IMR-90 (cell line): ENCODE results near the gene SLC22A4. TPM values are rescaled to one million over a fixed set of nuclear protein-coding genes. Genes with fewer than 3 reads are reported as not detected.

ENCODE experiments used
- ATAC-seq: fragments of 200-7000 bp; cut with Tn5 transposase; 2 replicates; pipeline ENCODE4 v1.9.1; 2020; ENCODE audit warnings: low read depth, mild to moderate bottlenecking, moderate library complexity
- BruUV-seq: library from RNA; stranded (reverse); fragments of 400-500 nt; replicated peaks from 2 replicates; lab custom pipeline; 2021; lab: Mats Ljungman, UMichigan
- CTCF ChIA-PET: fragments of 300-600 bp; formaldehyde crosslinking; extraction: SDS; loops from one replicate; lab custom pipeline; 2021; ENCODE audit warnings: antibody characterized with exemption; lab: Yijun Ruan, JAX
- POLR2A ChIA-PET: fragments of 300-600 bp; sonication (Branson Sonifier 250); formaldehyde crosslinking; loops from one replicate; lab custom pipeline; 2022; ENCODE audit warnings: antibody characterized with exemption; ENCODE audit not compliant: unreplicated experiment; lab: Charles Lee
- DNase-seq: peaks from one replicate; pipeline ENCODE4 v3.0.0; 2013
- H2AFZ ChIP-seq: replicated peaks from 2 replicates; pipeline ENCODE3; 2013; ENCODE audit warnings: low read length, mild to moderate bottlenecking; ENCODE audit not compliant: poor library complexity
- H2AK5ac ChIP-seq: 2 replicates; pipeline ENCODE4 v1.6.1; 2013; ENCODE audit warnings: low read depth, low read length, inconsistent platforms
- H2AK9ac ChIP-seq: replicated peaks from 2 replicates; pipeline ENCODE3; 2013; ENCODE audit warnings: mild to moderate bottlenecking, low read depth, low read length, moderate library complexity; ENCODE audit not compliant: poor library complexity
- H2BK120ac ChIP-seq: 2 replicates; pipeline ENCODE4 v1.6.1; 2013; ENCODE audit warnings: low read depth, low read length, inconsistent platforms
- H2BK15ac ChIP-seq: 3 replicates; pipeline ENCODE4 v1.6.1; 2013; ENCODE audit warnings: low read depth, low read length, inconsistent platforms
- H2BK20ac ChIP-seq: 2 replicates; pipeline ENCODE4 v1.6.1; 2013; ENCODE audit warnings: low read depth, mild to moderate bottlenecking, inconsistent platforms, low read length, moderate library complexity
- H2BK5ac ChIP-seq: 2 replicates; pipeline ENCODE4 v1.6.1; 2013; ENCODE audit warnings: mild to moderate bottlenecking, low read depth, low read length, inconsistent platforms; ENCODE audit not compliant: poor library complexity, severe bottlenecking
- H3K14ac ChIP-seq: replicated peaks from 2 replicates; pipeline ENCODE4 v1.6.1; 2013; ENCODE audit warnings: low read depth, low read length, inconsistent platforms
- H3K18ac ChIP-seq: 2 replicates; pipeline ENCODE4 v1.6.1; 2013; ENCODE audit warnings: low read depth, low read length, control low read depth
- H3K23ac ChIP-seq: 2 replicates; pipeline ENCODE4 v1.6.1; 2013; ENCODE audit warnings: low read depth, low read length, inconsistent platforms
- H3K27ac ChIP-seq: 2 replicates; pipeline ENCODE4 v1.5.1; 2013; ENCODE audit warnings: mild to moderate bottlenecking, control low read depth, low read length; ENCODE audit not compliant: insufficient read depth
- H3K27me3 ChIP-seq: 2 replicates; pipeline ENCODE4 v1.6.1; 2013; ENCODE audit warnings: low read length; ENCODE audit not compliant: control insufficient read depth, insufficient read depth
- H3K36me3 ChIP-seq: 2 replicates; pipeline ENCODE4 v1.6.1; 2013; ENCODE audit warnings: low read length, mixed read lengths; ENCODE audit not compliant: control insufficient read depth, insufficient read depth
- H3K4ac ChIP-seq: 2 replicates; pipeline ENCODE4 v1.6.1; 2013; ENCODE audit warnings: low read depth, low read length, inconsistent platforms
- H3K4me1 ChIP-seq: 2 replicates; pipeline ENCODE4 v1.6.1; 2013; ENCODE audit warnings: low read length, mixed read lengths; ENCODE audit not compliant: control insufficient read depth, insufficient read depth
- H3K4me2 ChIP-seq: 2 replicates; pipeline ENCODE4 v1.6.1; 2013; ENCODE audit warnings: low read depth, mild to moderate bottlenecking, control low read depth, low read length, moderate library complexity
- H3K4me3 ChIP-seq: 2 replicates; pipeline ENCODE4 v1.5.1; 2013; ENCODE audit warnings: low read depth, mild to moderate bottlenecking, control low read depth, low read length, moderate library complexity; ENCODE audit not compliant: insufficient read depth
- H3K56ac ChIP-seq: 2 replicates; pipeline ENCODE4 v1.6.1; 2013; ENCODE audit warnings: low read length, inconsistent platforms; ENCODE audit not compliant: insufficient read depth; ENCODE audit errors: extremely low read depth
- H3K79me1 ChIP-seq, 2 experiments: 2 replicates each; pipeline ENCODE4 v1.6.1; 2013; ENCODE audit warnings: low read length in 2 of 2, inconsistent platforms in 1 of 2, low read depth in 1 of 2
- H3K9ac ChIP-seq: 2 replicates; pipeline ENCODE4 v1.6.1; 2013; ENCODE audit warnings: low read depth, low read length, control low read depth
- H3K9me1 ChIP-seq: 2 replicates; pipeline ENCODE4 v1.6.1; 2013; ENCODE audit warnings: low read length, inconsistent platforms; ENCODE audit not compliant: insufficient read depth
- H3K9me3 ChIP-seq: 2 replicates; pipeline ENCODE4 v1.6.1; 2013; ENCODE audit warnings: low read length; ENCODE audit not compliant: control insufficient read depth, insufficient read depth
- H4K20me1 ChIP-seq: 2 replicates; pipeline ENCODE4 v1.6.1; 2013; ENCODE audit warnings: low read length, inconsistent platforms; ENCODE audit not compliant: insufficient read depth
- H4K5ac ChIP-seq: 2 replicates; pipeline ENCODE4 v1.6.1; 2013; ENCODE audit warnings: mild to moderate bottlenecking, low read depth, low read length, control low read depth
- H4K8ac ChIP-seq, 2 experiments: 2 replicates each; pipeline ENCODE4 v1.6.1; 2013; ENCODE audit warnings: low read depth in 2 of 2, low read length in 2 of 2, control low read depth in 1 of 2, inconsistent platforms in 1 of 2
- H4K91ac ChIP-seq: 2 replicates; pipeline ENCODE4 v1.6.1; 2013; ENCODE audit warnings: low read depth, low read length, inconsistent platforms; ENCODE audit not compliant: insufficient read depth
- USF2 ChIP-seq: fragments of 150-350 bp; IDR thresholded peaks from 2 replicates; pipeline ENCODE4 v1.6.1; 2017; ENCODE audit warnings: mild to moderate bottlenecking, antibody characterized with exemption, low read length, low read depth
- whole genome bisulfite sequencing, 2 experiments: methylation state at CpG; one replicate each; pipeline versions ENCODE4 v1.1.5 to v1.1.7; 2013; ENCODE audit warnings: missing lambda C conversion rate in 2 of 2; ENCODE audit not compliant: insufficient read length in 1 of 2; ENCODE audit errors: extremely low coverage in 2 of 2; 5-methylcytosine and 5-hydroxymethylcytosine counted together
- dilution Hi-C: fragments of 300-500 bp; cut with HindIII; formaldehyde crosslinking; loops from one replicate; pipeline ENCODE4 v1.14.3; 2018; ENCODE audit warnings: low sequenced_read_pairs; ENCODE audit not compliant: unreplicated experiment
- in situ Hi-C: fragments of 300-500 bp; cut with MboI; formaldehyde crosslinking; loops from 3 replicates; pipeline ENCODE4 v1.14.3; 2019; ENCODE audit warnings: low sequenced_read_pairs, inconsistent platforms, mixed read lengths
- intact Hi-C: fragments of 100-400 bp; cut with micrococcal nuclease; formaldehyde crosslinking; loops from 2 replicates; pipeline ENCODE4 v1.10.0; 2022
- polyA plus RNA-seq, 3 experiments: library from polyadenylated mRNA; depleted of rRNA; stranded (reverse); fragments of >200 nt; gene quantifications; 2 replicates each; pipeline ENCODE4 v1.2.3, GENCODE V29; 2012; ENCODE audit warnings: low replicate concordance in 1 of 3
- total RNA-seq: library from RNA; depleted of rRNA; stranded (reverse); fragments of >200 nt; gene quantifications from 2 replicates; pipeline ENCODE4 v1.2.3, GENCODE V29; 2012
- TF ChIP-seq, protein P1 (sequence below): fragments of 150-350 bp; IDR thresholded peaks from 2 replicates; pipeline ENCODE4 v1.6.1; 2016; ENCODE audit warnings: low read depth, mild to moderate bottlenecking, low read length, moderate library complexity, borderline replicate concordance

SLC22A4 gene
- total and polyA plus RNA-seq, 2 of the 4 experiments (the other 2 are of a cell fraction): 2.6 to 3.2 TPM

- no peak overlapping the region for H2AFZ ChIP-seq
- no TSS peak for BruUV-seq
- dilution Hi-C loops: no loop called here
These were observed 31.5 kb downstream of the SLC22A4 start for GRCh38 chr5:132325691-132326090.

More at GRCh38 chr5:132325691-132326090, 31.5 kb downstream of the SLC22A4 start:
- Histone ChIP-seq H3K9me3 (no peaks in the 10 kb centered on the region), H2BK20ac (no peak overlapping the region), H3K4me2 (no peak overlapping the region), H2BK120ac (no peak overlapping the region), H4K20me1 (no peaks in the 10 kb centered on the region), H4K91ac (no peak overlapping the region), H3K18ac (no peak overlapping the region), H3K4ac (no peak overlapping the region), H3K14ac (no peak overlapping the region), H4K5ac (no peak overlapping the region), H3K27ac (no peak overlapping the region), H3K36me3 (0 out of 2 replicates have a peak, but pooled peaks cover 2% of the 10 kb centered on the region), H3K9me1 (peaks cover 3% of the 10 kb centered on the region; the same call in 1 of the 2 replicates), H3K4me3 (no peak overlapping the region), H3K9ac (no peak overlapping the region), H3K79me1 (no peaks in the 10 kb centered on the region), H2AK9ac (no peak overlapping the region), H3K27me3 (no peaks in the 10 kb centered on the region), H4K8ac (no peak overlapping the region), H3K56ac (no peak overlapping the region), H3K23ac (no peak overlapping the region), H2BK5ac (no peak overlapping the region), H2AK5ac (no peak overlapping the region), H3K4me1 (peaks cover 2% of the 10 kb centered on the region; the same call in 1 of the 2 replicates), H2BK15ac (no peak overlapping the region)
- intact Hi-C loops: no loop called here
- POLR2A ChIA-PET: no interaction called here
- TF ChIP-seq, protein P1, sequence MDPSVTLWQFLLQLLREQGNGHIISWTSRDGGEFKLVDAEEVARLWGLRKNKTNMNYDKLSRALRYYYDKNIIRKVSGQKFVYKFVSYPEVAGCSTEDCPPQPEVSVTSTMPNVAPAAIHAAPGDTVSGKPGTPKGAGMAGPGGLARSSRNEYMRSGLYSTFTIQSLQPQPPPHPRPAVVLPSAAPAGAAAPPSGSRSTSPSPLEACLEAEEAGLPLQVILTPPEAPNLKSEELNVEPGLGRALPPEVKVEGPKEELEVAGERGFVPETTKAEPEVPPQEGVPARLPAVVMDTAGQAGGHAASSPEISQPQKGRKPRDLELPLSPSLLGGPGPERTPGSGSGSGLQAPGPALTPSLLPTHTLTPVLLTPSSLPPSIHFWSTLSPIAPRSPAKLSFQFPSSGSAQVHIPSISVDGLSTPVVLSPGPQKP: no peak
- no peak for TF ChIP-seq USF2
- 60% methylated on average over 1 of the region's 4 CpGs; no CpG with 5 or more reads in 1 of the 2 experiments for WGBS, 2 experiments
- DNase-seq (no peak), ATAC-seq (no peak)
- in situ Hi-C loops: no loop called here
- CTCF ChIA-PET: no interaction called here
